PC-3 (cell line): ENCODE results near the gene NEU4. TPM values are rescaled to one million over a fixed set of nuclear protein-coding genes. Genes with fewer than 3 reads are reported as not detected.

ENCODE experiments used
- ATAC-seq: fragments of 200-7000 bp; cut with Tn5 transposase; 2 replicates; pipeline ENCODE4 v1.9.1; 2020; ENCODE audit warnings: mild to moderate bottlenecking, moderate library complexity
- BruUV-seq: library from RNA; stranded (reverse); fragments of 400-500 nt; replicated peaks from 2 replicates; lab custom pipeline; 2021; lab: Mats Ljungman, UMichigan
- CTCF ChIA-PET: fragments of 300-600 bp; sonication (Branson Sonifier 250); formaldehyde crosslinking; loops from one replicate; lab custom pipeline; 2022; ENCODE audit warnings: antibody characterized with exemption; lab: Charles Lee
- POLR2A ChIA-PET: fragments of 300-600 bp; sonication (Branson Sonifier 250); formaldehyde crosslinking; loops from one replicate; lab custom pipeline; 2022; ENCODE audit warnings: antibody characterized with exemption; ENCODE audit not compliant: unreplicated experiment; lab: Charles Lee
- DNase-seq: peaks from one replicate; pipeline ENCODE4 v3.0.0-alpha.2; 2015
- H2AFZ ChIP-seq: fragments of 300-600 bp; sonication (generic); 2 replicates; pipeline ENCODE4 v1.6.0; 2016; ENCODE audit warnings: antibody characterized with exemption, low read length
- H3F3A ChIP-seq: fragments of 300-600 bp; sonication (generic); one replicate; pipeline ENCODE4 v1.6.0; 2017; ENCODE audit warnings: antibody characterized with exemption, low read length, control low read depth, mild to moderate bottlenecking; ENCODE audit not compliant: unreplicated experiment
- H3K27ac ChIP-seq: fragments of 300-600 bp; sonication (generic); 2 replicates; pipeline ENCODE4 v1.5.1; 2016; ENCODE audit warnings: mild to moderate bottlenecking, low read length
- H3K27me3 ChIP-seq: fragments of 300-600 bp; sonication (generic); 2 replicates; pipeline ENCODE4 v1.6.1; 2016; ENCODE audit warnings: low read length, mixed read lengths
- H3K36me3 ChIP-seq: fragments of 300-600 bp; sonication (generic); 2 replicates; pipeline ENCODE4 v1.6.1; 2016; ENCODE audit warnings: low read depth, mixed run types, low read length, mixed read lengths
- H3K4me1 ChIP-seq: fragments of 300-600 bp; sonication (generic); 2 replicates; pipeline ENCODE4 v1.5.1; 2016; ENCODE audit warnings: low read length; ENCODE audit not compliant: insufficient read depth
- H3K4me2 ChIP-seq: fragments of 300-600 bp; sonication (generic); 2 replicates; pipeline ENCODE4 v1.6.0; 2016; ENCODE audit warnings: low read length
- H3K4me3 ChIP-seq: fragments of 300-600 bp; sonication (generic); 2 replicates; pipeline ENCODE4 v1.5.1; 2016; ENCODE audit warnings: mild to moderate bottlenecking, low read length, mixed read lengths
- H3K79me2 ChIP-seq: fragments of 300-600 bp; sonication (generic); 2 replicates; pipeline ENCODE4 v1.6.1; 2017; ENCODE audit warnings: low read length, mixed read lengths
- H3K9ac ChIP-seq: fragments of 300-600 bp; sonication (generic); 2 replicates; pipeline ENCODE4 v1.6.0; 2016; ENCODE audit warnings: mild to moderate bottlenecking, low read length
- H3K9me2 ChIP-seq: fragments of 300-600 bp; sonication (generic); replicated peaks from 2 replicates; pipeline ENCODE4 v1.6.1; 2016; ENCODE audit warnings: mixed run types, low read length, mixed read lengths
- H3K9me3 ChIP-seq: fragments of 300-600 bp; sonication (generic); 2 replicates; pipeline ENCODE4 v1.6.1; 2016; ENCODE audit warnings: low read length, mixed read lengths
- H4K20me1 ChIP-seq: fragments of 300-600 bp; sonication (generic); 2 replicates; pipeline ENCODE4 v1.6.1; 2016; ENCODE audit warnings: low read length, mixed read lengths
- CTCF ChIP-seq: fragments of 300-600 bp; sonication (generic); conservative IDR thresholded peaks from 2 replicates; pipeline ENCODE4 v1.5.1; 2017; ENCODE audit warnings: antibody characterized with exemption, low read depth, mild to moderate bottlenecking, low read length
- EZH2 ChIP-seq: fragments of 300-600 bp; sonication (generic); IDR thresholded peaks from one replicate; pipeline ENCODE4 v1.6.1; 2017; ENCODE audit warnings: antibody characterized with exemption, mild to moderate bottlenecking, low read length; ENCODE audit not compliant: unreplicated experiment
- EZH2phosphoT487 ChIP-seq: fragments of 300-600 bp; sonication (generic); IDR thresholded peaks from 2 replicates; pipeline ENCODE4 v1.6.1; 2018; ENCODE audit warnings: mild to moderate bottlenecking, antibody characterized with exemption, low read length, borderline replicate concordance
- intact Hi-C: fragments of 100-400 bp; cut with micrococcal nuclease; formaldehyde crosslinking; loops from 2 replicates; pipeline ENCODE4 v1.9.0; 2023
- total RNA-seq: library from RNA; depleted of rRNA; stranded (reverse); fragments of >200 nt; gene quantifications from 2 replicates; pipeline ENCODE4 v1.2.3, GENCODE V29; 2014

The NEU4 gene
- total RNA-seq, 1 experiment from 2014 or later = not detected

- H3K9ac ChIP-seq = no peak overlapping the region
- H3K4me2 ChIP-seq = no peak overlapping the region
- H2AFZ ChIP-seq = no peak overlapping the region
- H4K20me1 ChIP-seq = no peaks in the 10 kb centered on the region
- no TSS peak for BruUV-seq
- H3K27me3 ChIP-seq = no peaks in the 10 kb centered on the region
- H3K9me3 ChIP-seq = no peaks in the 10 kb centered on the region
- no peaks in the 10 kb centered on the region for H3K9me2 ChIP-seq
- POLR2A ChIA-PET = no interaction called here
- H3K79me2 ChIP-seq = no peaks in the 10 kb centered on the region
- no peak overlapping the region for H3K27ac ChIP-seq
- H3K36me3 ChIP-seq = no peaks in the 10 kb centered on the region
- intact Hi-C loops = no loop called here
- no peak for TF ChIP-seq EZH2phosphoT487
- TF ChIP-seq EZH2 = no peak
- TF ChIP-seq CTCF = no peak
- H3K4me3 ChIP-seq = no peak overlapping the region
- no peaks in the 10 kb centered on the region for H3K4me1 ChIP-seq
- ATAC-seq (no peak), DNase-seq (no peak)
- no peaks in the 10 kb centered on the region for H3F3A ChIP-seq
- CTCF ChIA-PET = no interaction called here
Measured at GRCh38 chr2:241812730-241813643, 4.0 kb downstream of the NEU4 start.

- no peak for TF ChIP-seq CTCF
- no peak for TF ChIP-seq EZH2phosphoT487
- TF ChIP-seq EZH2 = no peak
- Histone ChIP-seq H2AFZ (no peak overlapping the region), H3K9me3 (no peaks in the 10 kb centered on the region), H4K20me1 (no peaks in the 10 kb centered on the region), H3K9ac (no peak overlapping the region), H3K27ac (no peak overlapping the region), H3K79me2 (no peaks in the 10 kb centered on the region), H3K4me2 (no peak overlapping the region), H3K4me3 (no peak overlapping the region), H3K4me1 (no peaks in the 10 kb centered on the region), H3F3A (no peaks in the 10 kb centered on the region), H3K9me2 (no peaks in the 10 kb centered on the region), H3K27me3 (no peaks in the 10 kb centered on the region), H3K36me3 (no peaks in the 10 kb centered on the region)
- DNase-seq (no peak), ATAC-seq (no peak)
- intact Hi-C loops = no loop called here
- ChIA-PET POLR2A (no interaction called here), CTCF (no interaction called here)
- no TSS peak for BruUV-seq
Measured at GRCh38 chr2:241813644-241814392, 4.8 kb downstream of the NEU4 start.

DNA sequence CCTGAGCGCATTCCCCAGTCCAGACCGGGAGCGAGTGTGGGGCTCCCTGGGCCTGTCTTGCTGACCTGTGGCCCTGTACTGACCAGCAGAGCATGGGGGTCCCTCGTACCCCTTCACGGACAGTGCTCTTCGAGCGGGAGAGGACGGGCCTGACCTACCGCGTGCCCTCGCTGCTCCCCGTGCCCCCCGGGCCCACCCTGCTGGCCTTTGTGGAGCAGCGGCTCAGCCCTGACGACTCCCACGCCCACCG, 5.3 kb downstream of the NEU4 start:
- DNase-seq = no peak
- ChIA-PET CTCF (no interaction called here), POLR2A (no interaction called here)
- no TSS peak for BruUV-seq
- Histone ChIP-seq H2AFZ (no peak overlapping the region), H3F3A (no peaks in the 10 kb centered on the region), H3K27me3 (no peaks in the 10 kb centered on the region), H4K20me1 (no peaks in the 10 kb centered on the region), H3K4me1 (no peaks in the 10 kb centered on the region), H3K9me2 (no peaks in the 10 kb centered on the region), H3K4me3 (no peak overlapping the region), H3K36me3 (no peaks in the 10 kb centered on the region), H3K9me3 (no peaks in the 10 kb centered on the region), H3K9ac (no peak overlapping the region), H3K27ac (no peak overlapping the region), H3K79me2 (no peaks in the 10 kb centered on the region), H3K4me2 (no peak overlapping the region)
- intact Hi-C loops = no loop called here
- ATAC-seq = no peak
- TF ChIP-seq EZH2phosphoT487 = no peak
- TF ChIP-seq EZH2 = no peak
- no peak for TF ChIP-seq CTCF
